SU-DHL-6 (cell line): ENCODE data around the gene TXLNB.

Experiments used
- CTCF ChIP-seq: fragments of 200-600 bp; sonication (generic); IDR thresholded peaks from one replicate; pipeline ENCODE4 v1.5.1; 2017; ENCODE audit warnings: antibody characterized with exemption, mild to moderate bottlenecking, low read length, moderate library complexity; ENCODE audit not compliant: insufficient read depth, poor library complexity, severe bottlenecking
- EZH2phosphoT487 ChIP-seq: fragments of 200-600 bp; sonication (generic), shearing (Covaris generic); conservative IDR thresholded peaks from 2 replicates; pipeline ENCODE4 v1.6.1; 2018; ENCODE audit warnings: mild to moderate bottlenecking, antibody characterized with exemption, low read length, moderate library complexity, mixed read lengths

DNA sequence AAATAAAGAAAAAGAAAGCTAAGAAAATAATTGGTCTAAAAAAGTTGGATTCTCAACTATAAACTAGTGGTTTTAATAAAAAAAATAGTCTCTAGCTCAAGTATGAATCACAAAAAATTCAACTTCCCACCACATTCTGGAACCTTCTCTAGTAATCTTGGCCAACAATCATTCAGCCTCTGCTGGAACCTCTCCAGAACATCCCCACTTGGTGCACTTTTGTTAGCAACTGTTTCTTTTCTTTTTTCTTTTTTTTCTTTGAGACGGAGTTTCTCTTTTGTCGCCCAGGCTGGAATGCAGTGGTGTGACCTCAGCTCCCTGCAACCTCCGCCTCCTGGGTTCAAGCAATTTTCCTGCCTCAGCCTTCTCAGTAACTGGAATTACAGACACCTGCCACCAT is 35.7 kb downstream of the TXLNB start:
- no peak for TF ChIP-seq CTCF
- no peak for TF ChIP-seq EZH2phosphoT487
